Adrenal gland (tissue), 12 donors: ENCODE results near the gene DUSP3. TPM values are rescaled to one million over a fixed set of nuclear protein-coding genes. Genes with fewer than 3 reads are reported as not detected.

Source experiments
- DNase-seq, 7 donors: peaks; one replicate each; pipeline ENCODE4 v3.0.0-alpha.2; 2019 to 2020
- H3K27ac ChIP-seq, 5 donors: fragments of 200-600 bp; sonication (generic) in 4 of 5; 1 replicate in 3 of 5; 2 replicates in 2 of 5; pipeline versions ENCODE4 v1.5.1 to v1.8.0; 2016 to 2020; ENCODE audit warnings: mild to moderate bottlenecking in 1 of 5
- H3K27me3 ChIP-seq: fragments of 200-600 bp; 2 replicates; pipeline ENCODE4 v1.8.0; 2021
- H3K36me3 ChIP-seq, 2 donors: fragments of 200-600 bp; replicated peaks in 1 of 2; 1 replicate in 1 of 2; 2 replicates in 1 of 2; pipeline versions ENCODE4 v1.5.1 to v1.8.0; 2018 to 2022
- H3K4me1 ChIP-seq, 2 donors: fragments of 200-600 bp; replicated peaks in 1 of 2; 1 replicate in 1 of 2; 2 replicates in 1 of 2; pipeline versions ENCODE4 v1.5.1 to v1.8.0; 2018 to 2021
- H3K4me3 ChIP-seq, 4 donors: fragments of 200-600 bp; sonication (generic) in 3 of 4; one replicate each; pipeline ENCODE4 v1.5.1; 2016 to 2018
- H3K9me3 ChIP-seq, 3 donors: fragments of 200-600 bp; sonication (generic) in 1 of 3; replicated peaks in 1 of 3; 1 replicate in 2 of 3; 2 replicates in 1 of 3; pipeline versions ENCODE4 v1.5.1 to v1.8.0; 2016 to 2021
- POLR2A ChIP-seq, 2 donors: fragments of 450-650 bp; IDR thresholded peaks; one replicate each; pipeline ENCODE4 v1.6.1; 2017; ENCODE audit warnings: antibody characterized with exemption in 2 of 2, mild to moderate bottlenecking in 2 of 2, moderate library complexity in 1 of 2
- WGBS, 4 donors: extraction: QIAGEN DNeasy Blood & Tissue Kit in 2 of 4; methylation state at CpG; one replicate each; pipeline versions ENCODE4 v1.1.5 to v1.1.7; 2013 to 2017; 5-methylcytosine and 5-hydroxymethylcytosine counted together
- intact Hi-C, 2 donors: fragments of 100-400 bp; cut with DNase I; formaldehyde crosslinking; loops; one replicate each; pipeline versions ENCODE4 v1.14.1 to v1.15.0; 2022 to 2023
- polyA plus RNA-seq, 3 donors: library from polyadenylated mRNA; stranded (reverse); fragments of 200-250 nt in 2 of 3; fragments of 350-450 nt in 1 of 3; fragmentation: Illumina TruSeq in 1 of 3; extraction: RNeasy Lipid Tissue Mini Kit (QIAGEN cat#74804) in 1 of 3; gene quantifications; one replicate each; pipeline ENCODE4 v1.2.3, GENCODE V29; 2013 to 2014
- total RNA-seq, 9 donors: library from RNA; depleted of rRNA in 4 of 9; stranded (reverse); fragments of >200 nt in 4 of 9; fragments of 120-200 nt in 1 of 9; fragmentation: NEBNext Ultra II Directional in 1 of 9; extraction: Animal tissue kit (Norgen Biotek cat#: 25700) in 1 of 9; gene quantifications; one replicate each; pipeline versions ENCODE4 v1.1.0 to v1.2.4, GENCODE V29; 2013 to 2023
- TF ChIP-seq, protein P1 (sequence below), 6 experiments: fragments of 450-650 bp in 4 of 6; fragments of 200-600 bp in 2 of 6; sonication (generic) in 1 of 6; IDR thresholded peaks; 1 replicate in 5 of 6; 2 replicates in 1 of 6; pipeline versions ENCODE4 v1.5.1 to v1.8.0; 2016 to 2021; ENCODE audit warnings: antibody characterized with exemption in 6 of 6, mild to moderate bottlenecking in 2 of 6, moderate library complexity in 1 of 6
- donor health status: healthy with polysubstance abuse.
- donor health status: Bipolar disorder and iron deficiency.
- donor health status: DM: yes; HTN: yes; CAD: no.
- donor health status: DM: no; HTN: no; CAD: no.
- donor health status: DM: no; HTN: no; CAD: no.
- donor health status: DM: yes; HTN: yes; CAD: no.

The DUSP3 gene
- total and polyA plus RNA-seq, 12 donors = 56.3 to 136 (median 79.5) TPM

DNA sequence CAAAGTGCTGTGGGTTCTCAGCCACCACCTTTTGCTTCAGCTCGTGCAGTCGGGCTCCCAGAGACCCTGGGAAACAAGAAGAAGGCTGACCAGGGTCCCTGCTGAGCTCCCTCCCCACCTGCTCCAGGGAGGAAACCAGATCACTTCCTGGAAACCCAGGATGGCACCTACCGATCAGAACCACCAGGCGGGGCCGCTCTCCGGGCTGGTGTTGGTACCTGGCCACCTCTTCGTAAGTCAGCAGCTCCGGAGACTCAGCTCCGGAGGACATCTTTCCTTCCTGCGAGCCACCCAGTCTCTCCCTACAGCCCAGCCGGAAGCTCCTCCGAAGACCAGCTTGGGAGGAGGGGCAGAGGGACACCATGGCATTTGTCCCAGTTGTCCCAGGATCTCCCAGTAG lies 35.2 kb upstream of the DUSP3 start:
- Histone ChIP-seq H3K4me3 (no peak overlapping the region), H3K4me1 (no peaks in the 10 kb centered on the region), H3K36me3 (peaks cover 0 to 3% of the 10 kb centered on the region in 2 donors), H3K27me3 (no peaks in the 10 kb centered on the region), H3K27ac (no peak overlapping the region), H3K9me3 (no peaks in the 10 kb centered on the region)
- TF ChIP-seq, protein P1, sequence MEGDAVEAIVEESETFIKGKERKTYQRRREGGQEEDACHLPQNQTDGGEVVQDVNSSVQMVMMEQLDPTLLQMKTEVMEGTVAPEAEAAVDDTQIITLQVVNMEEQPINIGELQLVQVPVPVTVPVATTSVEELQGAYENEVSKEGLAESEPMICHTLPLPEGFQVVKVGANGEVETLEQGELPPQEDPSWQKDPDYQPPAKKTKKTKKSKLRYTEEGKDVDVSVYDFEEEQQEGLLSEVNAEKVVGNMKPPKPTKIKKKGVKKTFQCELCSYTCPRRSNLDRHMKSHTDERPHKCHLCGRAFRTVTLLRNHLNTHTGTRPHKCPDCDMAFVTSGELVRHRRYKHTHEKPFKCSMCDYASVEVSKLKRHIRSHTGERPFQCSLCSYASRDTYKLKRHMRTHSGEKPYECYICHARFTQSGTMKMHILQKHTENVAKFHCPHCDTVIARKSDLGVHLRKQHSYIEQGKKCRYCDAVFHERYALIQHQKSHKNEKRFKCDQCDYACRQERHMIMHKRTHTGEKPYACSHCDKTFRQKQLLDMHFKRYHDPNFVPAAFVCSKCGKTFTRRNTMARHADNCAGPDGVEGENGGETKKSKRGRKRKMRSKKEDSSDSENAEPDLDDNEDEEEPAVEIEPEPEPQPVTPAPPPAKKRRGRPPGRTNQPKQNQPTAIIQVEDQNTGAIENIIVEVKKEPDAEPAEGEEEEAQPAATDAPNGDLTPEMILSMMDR (IDR thresholded peaks at IDR 0.05) = no peak
- TF ChIP-seq POLR2A (IDR thresholded peaks at IDR 0.05) = no peak
- peak in 1 of 7 donors; percentile 39 for DNase-seq
- intact Hi-C loops = no loop called here
- 86 to 96% (median 88%) methylated on average over 3 to 12 of the region's 12 CpGs for whole genome bisulfite sequencing, 4 donors

DNA sequence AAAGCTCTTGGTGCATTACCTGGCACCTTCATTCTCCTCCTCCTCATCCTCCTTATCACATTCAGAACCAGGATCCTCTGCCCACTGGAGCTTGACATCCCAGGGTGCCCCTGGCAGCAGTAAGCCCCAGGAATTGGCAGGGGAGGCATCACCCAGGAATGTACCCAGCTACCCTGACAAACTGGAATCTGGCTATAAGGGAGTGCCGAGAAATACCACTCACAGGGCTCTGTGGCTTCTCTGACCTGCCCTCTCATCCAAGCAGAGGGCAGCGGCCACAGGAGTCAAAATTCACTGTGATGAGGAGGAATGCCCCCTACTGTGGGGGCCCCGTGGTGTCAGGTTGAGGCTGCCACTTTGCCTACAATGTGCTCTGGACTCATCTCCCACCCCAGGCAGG lies 34.6 kb upstream of the DUSP3 start:
- intact Hi-C loops = no loop called here
- H3K27me3 ChIP-seq = no peaks in the 10 kb centered on the region
- WGBS, 4 donors = 90 to 100% (median 95%) methylated on average over 3 of the region's 3 CpGs
- no peaks in the 10 kb centered on the region for H3K9me3 ChIP-seq
- no peaks in the 10 kb centered on the region for H3K4me1 ChIP-seq
- no peak overlapping the region for H3K27ac ChIP-seq
- DNase-seq = no peak
- TF ChIP-seq, protein P1 (IDR thresholded peaks at IDR 0.05) = no peak
- no peak for TF ChIP-seq POLR2A (IDR thresholded peaks at IDR 0.05)
- peaks cover 0 to 3% of the 10 kb centered on the region in 2 donors for H3K36me3 ChIP-seq
- no peak overlapping the region for H3K4me3 ChIP-seq

DNA sequence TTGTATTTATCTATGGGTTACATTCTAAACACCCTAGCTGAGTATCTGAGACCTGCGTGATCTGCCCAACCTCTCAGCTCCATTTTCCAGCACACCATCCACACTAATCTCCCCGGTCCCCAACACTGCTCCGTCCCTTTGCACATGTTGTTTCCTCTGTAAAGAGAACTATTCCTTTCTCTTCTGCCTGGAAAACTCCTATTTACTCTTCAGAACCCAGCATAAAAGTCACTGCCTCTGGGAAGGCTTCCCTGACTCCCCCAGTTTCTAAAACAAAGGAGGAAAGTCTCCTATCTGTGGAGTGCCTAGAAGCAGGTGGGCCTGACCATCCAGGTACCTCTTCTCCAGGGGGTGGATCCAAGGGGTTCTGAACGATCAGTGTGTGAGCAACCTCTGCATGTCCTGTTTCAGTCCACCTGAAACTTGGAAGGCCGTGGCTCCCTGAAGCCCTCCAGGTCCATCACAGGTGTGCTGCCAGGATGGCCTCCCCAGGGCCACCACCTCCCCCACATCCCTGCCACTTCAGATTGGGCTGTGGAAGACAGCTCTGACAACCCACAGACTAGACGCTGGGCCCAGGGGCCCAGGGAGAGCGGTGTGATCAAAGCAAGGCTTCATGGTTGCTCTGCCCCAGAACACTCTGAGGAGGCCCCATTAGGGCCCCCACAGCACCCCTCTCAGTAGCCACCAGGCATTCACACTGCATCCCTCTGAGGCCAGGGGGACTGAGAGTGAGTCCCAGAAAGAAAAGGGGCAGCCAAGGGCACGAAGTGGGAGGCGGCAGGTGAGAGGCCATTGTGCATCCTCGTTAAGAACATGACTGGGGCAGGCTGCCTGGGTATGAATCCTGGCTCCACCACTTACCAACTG lies 33.9 kb upstream of the DUSP3 start:
- Histone ChIP-seq H3K27me3 (no peaks in the 10 kb centered on the region), H3K36me3 (peaks cover 0 to 3% of the 10 kb centered on the region in 2 donors), H3K4me1 (no peaks in the 10 kb centered on the region), H3K27ac (no peak overlapping the region), H3K4me3 (no peak overlapping the region), H3K9me3 (no peaks in the 10 kb centered on the region)
- DNase-seq = peak in 1 of 7 donors; percentile 25
- 88 to 94% (median 91%) methylated on average over 8 to 10 of the region's 10 CpGs for WGBS, 4 donors
- intact Hi-C loops = no loop called here
- no peak for TF ChIP-seq POLR2A (IDR thresholded peaks at IDR 0.05)
- TF ChIP-seq, protein P1 (IDR thresholded peaks at IDR 0.05) = no peak

DNA sequence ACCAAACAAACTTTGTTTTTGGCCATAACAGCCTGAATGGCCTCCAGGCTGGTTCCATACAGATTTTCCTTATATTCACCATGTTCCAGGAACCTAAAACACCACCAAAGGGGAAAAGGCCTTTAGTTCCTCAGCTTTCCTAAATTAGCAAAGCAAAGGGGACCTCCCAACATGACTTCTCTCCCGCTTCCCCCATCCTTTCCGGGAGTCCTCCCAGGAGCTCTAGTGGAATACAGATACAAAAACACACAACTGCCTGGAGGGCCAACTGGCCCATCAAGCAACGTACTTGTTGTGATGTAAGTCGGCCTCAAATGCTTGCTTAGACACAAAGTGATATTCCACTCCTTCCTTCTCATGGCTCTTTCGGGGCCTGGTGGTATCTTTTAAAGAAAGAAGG lies 32.0 kb upstream of the DUSP3 start:
- Histone ChIP-seq H3K4me1 (no peaks in the 10 kb centered on the region), H3K27me3 (no peaks in the 10 kb centered on the region), H3K4me3 (no peak overlapping the region), H3K27ac (no peak overlapping the region), H3K36me3 (peaks cover 0 to 3% of the 10 kb centered on the region in 2 donors), H3K9me3 (no peaks in the 10 kb centered on the region)
- intact Hi-C loops = no loop called here
- no peak for DNase-seq
- 81 to 91% (median 90%) methylated on average over 5 of the region's 5 CpGs for WGBS, 4 donors
- TF ChIP-seq, protein P1 (IDR thresholded peaks at IDR 0.05) = no peak
- no peak for TF ChIP-seq POLR2A (IDR thresholded peaks at IDR 0.05)
